ENCODE measurements around the gene CFAP298.
"Not testable (repeated sequence)": the region's sequence is repeated elsewhere in the genome, so short reads cannot be mapped to it uniquely, and the experiment has no call there.

CFAP298 gene

GRCh38 chr21:32612075-32612998 lies at the start of gene CFAP298:
TSS of gene CFAP298 (minus strand) at chr21:32612377. CDS start at chr21:32612243, 134 bp downstream.
- DNase-seq (ENCODE audit: low spot score) = peak; percentile 87

GRCh38 chr21:32661026-32661782 lies 49.0 kb upstream of the CFAP298 start:
- not testable (repeated sequence) for DNase-seq (ENCODE audit: low spot score)

- DNase-seq (ENCODE audit: low spot score) = no peak
These were observed 46.3 kb upstream of the CFAP298 start for GRCh38 chr21:32658524-32658923.

GRCh38 chr21:32653326-32653901 lies 41.2 kb upstream of the CFAP298 start:
- peak; percentile 39 for DNase-seq (ENCODE audit: low spot score)

GRCh38 chr21:32648165-32648564 lies 36.0 kb upstream of the CFAP298 start:
- no peak for DNase-seq (ENCODE audit: low spot score)

- no peak for DNase-seq (ENCODE audit: low spot score)
These were observed 33.3 kb upstream of the CFAP298 start for GRCh38 chr21:32645261-32646182.

GRCh38 chr21:32641710-32642698 lies 29.8 kb upstream of the CFAP298 start:
- DNase-seq (ENCODE audit: low spot score) = no peak

- DNase-seq (ENCODE audit: low spot score) = no peak
These were observed 14.5 kb upstream of the CFAP298 start for GRCh38 chr21:32626621-32627196.

- not testable (repeated sequence) for DNase-seq (ENCODE audit: low spot score)
These were observed 6.0 kb upstream of the CFAP298 start for GRCh38 chr21:32618218-32618617.

GRCh38 chr21:32613436-32614043 lies 1.4 kb upstream of the CFAP298 start:
- no peak for DNase-seq (ENCODE audit: low spot score)

GRCh38 chr21:32612999-32613337 lies 791 bp upstream of the CFAP298 start:
- no peak for DNase-seq (ENCODE audit: low spot score)

- DNase-seq (ENCODE audit: low spot score) = peak; percentile 25
These were observed 643 bp downstream of the CFAP298 start for GRCh38 chr21:32611471-32611997.

GRCh38 chr21:32610940-32611339 lies 1.2 kb downstream of the CFAP298 start:
- DNase-seq (ENCODE audit: low spot score) = not testable (repeated sequence)

GRCh38 chr21:32608851-32609250 lies 3.3 kb downstream of the CFAP298 start:
- no peak for DNase-seq (ENCODE audit: low spot score)

- DNase-seq (ENCODE audit: low spot score) = no peak
These were observed 6.7 kb downstream of the CFAP298 start for GRCh38 chr21:32605469-32605868.

- no peak for DNase-seq (ENCODE audit: low spot score)
These were observed 7.7 kb downstream of the CFAP298 start for GRCh38 chr21:32604464-32604863.

- DNase-seq (ENCODE audit: low spot score) = no peak
These were observed 9.0 kb downstream of the CFAP298 start for GRCh38 chr21:32603131-32603530.

- DNase-seq (ENCODE audit: low spot score) = no peak
These were observed 10.1 kb downstream of the CFAP298 start for GRCh38 chr21:32602099-32602498.

GRCh38 chr21:32599526-32599925 lies 12.7 kb downstream of the CFAP298 start:
- DNase-seq (ENCODE audit: low spot score) = no peak
